PC-9 (cell line): ENCODE measurements around the gene NFKBIB. TPM values are rescaled to one million over a fixed set of nuclear protein-coding genes. Genes with fewer than 3 reads are reported as not detected.
"Not testable (repeated sequence)": the region's sequence is repeated elsewhere in the genome, so short reads cannot be mapped to it uniquely, and the experiment has no call there.

Experiments used
- BruUV-seq: library from RNA; stranded (reverse); fragments of 400-500 nt; replicated peaks from 2 replicates; lab custom pipeline; 2021; lab: Mats Ljungman, UMichigan
- CTCF ChIA-PET: fragments of 300-600 bp; sonication (Branson Sonifier 250); formaldehyde crosslinking; loops from one replicate; lab custom pipeline; 2022; ENCODE audit warnings: antibody characterized with exemption; lab: Charles Lee
- POLR2A ChIA-PET: fragments of 300-600 bp; sonication (Branson Sonifier 250); formaldehyde crosslinking; loops from one replicate; lab custom pipeline; 2022; ENCODE audit warnings: antibody characterized with exemption; ENCODE audit not compliant: unreplicated experiment; lab: Charles Lee
- DNase-seq, 2 experiments: peaks; one replicate each; pipeline versions ENCODE4 v3.0.0 to v3.0.0-alpha.2; 2015 to 2022; ENCODE audit warnings: mixed read lengths in 1 of 2
- H2AFZ ChIP-seq: fragments of 200-600 bp; sonication (generic); 2 replicates; pipeline ENCODE4 v1.8.1; 2017; ENCODE audit warnings: antibody characterized with exemption
- H3F3A ChIP-seq: fragments of 200-600 bp; sonication (generic); 2 replicates; pipeline ENCODE4 v1.8.1; 2017; ENCODE audit warnings: antibody characterized with exemption, mild to moderate bottlenecking, low read depth; ENCODE audit not compliant: insufficient read depth
- H3K27ac ChIP-seq: fragments of 200-600 bp; sonication (generic); 2 replicates; pipeline ENCODE4 v1.6.1; 2016; ENCODE audit warnings: mixed run types
- H3K27me3 ChIP-seq: fragments of 200-600 bp; sonication (generic); 2 replicates; pipeline ENCODE4 v1.6.1; 2016; ENCODE audit warnings: low read depth, mixed run types; ENCODE audit not compliant: insufficient read depth
- H3K36me3 ChIP-seq: fragments of 200-600 bp; sonication (generic); 2 replicates; pipeline ENCODE4 v1.6.1; 2016; ENCODE audit warnings: low read depth, mixed run types
- H3K4me1 ChIP-seq: fragments of 200-600 bp; sonication (generic); replicated peaks from 2 replicates; pipeline ENCODE4 v1.6.1; 2016; ENCODE audit warnings: mixed run types; ENCODE audit not compliant: insufficient read depth
- H3K4me2 ChIP-seq: fragments of 200-600 bp; sonication (generic); 2 replicates; pipeline ENCODE4 v1.6.1; 2017; ENCODE audit warnings: mixed run types
- H3K4me3 ChIP-seq: fragments of 200-600 bp; sonication (generic); 2 replicates; pipeline ENCODE4 v1.6.1; 2016; ENCODE audit warnings: mixed run types
- H3K79me2 ChIP-seq: fragments of 200-600 bp; sonication (generic); 2 replicates; pipeline ENCODE4 v1.6.1; 2017; ENCODE audit warnings: low read depth, mixed run types
- H3K9me2 ChIP-seq: fragments of 200-600 bp; sonication (generic); 2 replicates; pipeline ENCODE4 v1.8.1; 2017; ENCODE audit warnings: mild to moderate bottlenecking; ENCODE audit not compliant: insufficient read depth
- H3K9me3 ChIP-seq: fragments of 200-600 bp; sonication (generic); 2 replicates; pipeline ENCODE4 v1.8.1; 2016; ENCODE audit warnings: low read depth; ENCODE audit not compliant: insufficient read depth
- H4K20me1 ChIP-seq: fragments of 200-600 bp; sonication (generic); 2 replicates; pipeline ENCODE4 v1.8.1; 2017; ENCODE audit not compliant: insufficient read depth
- CTCF ChIP-seq: fragments of 200-600 bp; sonication (generic); conservative IDR thresholded peaks from 2 replicates; pipeline ENCODE4 v1.6.1; 2017; ENCODE audit warnings: mixed run types, antibody characterized with exemption, mild to moderate bottlenecking, moderate library complexity
- EZH2 ChIP-seq: fragments of 200-600 bp; sonication (generic); IDR thresholded peaks from 2 replicates; pipeline ENCODE4 v1.8.0; 2017; ENCODE audit warnings: antibody characterized with exemption, low read depth
- intact Hi-C: fragments of 100-400 bp; cut with micrococcal nuclease; formaldehyde crosslinking; loops from one replicate; pipeline ENCODE4 v1.10.0; 2022; ENCODE audit not compliant: unreplicated experiment
- total RNA-seq: library from RNA; stranded (reverse); gene quantifications from 2 replicates; pipeline ENCODE4 v1.2.3, GENCODE V29; 2021

The NFKBIB gene
- total RNA-seq, 1 experiment from 2014 or later: 21.6 TPM

- BruUV-seq: no TSS peak
These were observed 18.7 kb upstream of the NFKBIB start for GRCh38 chr19:38880882-38881609.

DNA sequence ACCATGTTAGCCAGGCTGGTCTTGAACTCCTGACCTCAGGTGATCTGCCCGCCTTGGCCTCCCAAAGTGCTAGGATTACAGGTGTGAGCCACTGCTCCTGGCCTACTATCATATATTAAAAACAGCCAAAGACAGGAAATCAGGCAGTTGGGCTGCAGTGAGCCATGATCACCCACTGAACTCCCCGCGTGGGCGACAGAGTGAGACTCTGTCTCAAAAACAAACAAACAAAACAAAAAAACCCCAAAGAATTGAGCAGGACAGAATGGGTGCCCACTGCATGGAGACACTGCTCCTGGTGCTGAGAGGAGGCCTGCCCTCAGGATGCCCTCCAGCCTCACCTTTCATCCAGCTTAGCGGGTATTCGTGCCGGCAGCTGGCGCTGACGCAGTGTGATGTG is 16.5 kb upstream of the NFKBIB start:
- TF ChIP-seq CTCF (no peak), EZH2 (no peak)
- H3K4me3 ChIP-seq: no peak overlapping the region
- no peaks in the 10 kb centered on the region for H3K9me2 ChIP-seq
- intact Hi-C loops: no loop called here
- H3K79me2 ChIP-seq: no peaks in the 10 kb centered on the region
- ChIA-PET POLR2A (no interaction called here), CTCF (no interaction called here)
- H3K36me3 ChIP-seq: no peaks in the 10 kb centered on the region
- H3K27me3 ChIP-seq: no peaks in the 10 kb centered on the region
- peaks cover under 1% of the 10 kb centered on the region; the same call in 1 of the 2 replicates for H3K4me1 ChIP-seq
- peaks cover 7% of the 10 kb centered on the region for H3F3A ChIP-seq
- H2AFZ ChIP-seq: no peak overlapping the region
- H3K9me3 ChIP-seq: no peaks in the 10 kb centered on the region
- no peak overlapping the region for H3K4me2 ChIP-seq
- H4K20me1 ChIP-seq: no peaks in the 10 kb centered on the region
- DNase-seq: no peak
- H3K27ac ChIP-seq: no peak overlapping the region
- no TSS peak for BruUV-seq

More at GRCh38 chr19:38880882-38881609, 18.7 kb upstream of the NFKBIB start:
- H2AFZ ChIP-seq: no peak overlapping the region
- no peaks in the 10 kb centered on the region for H3K27me3 ChIP-seq
- intact Hi-C loops: no loop called here
- no peak for DNase-seq
- no peak overlapping the region for H3K27ac ChIP-seq
- 0 out of 2 replicates have a peak, but pooled peaks cover 3% of the 10 kb centered on the region for H3F3A ChIP-seq
- no peaks in the 10 kb centered on the region for H4K20me1 ChIP-seq
- TF ChIP-seq EZH2 (no peak), CTCF (no peak)
- ChIA-PET POLR2A (no interaction called here), CTCF (no interaction called here)
- H3K9me2 ChIP-seq: no peaks in the 10 kb centered on the region
- no peak overlapping the region for H3K4me2 ChIP-seq
- peaks cover 22% of the 10 kb centered on the region for H3K4me1 ChIP-seq
- H3K36me3 ChIP-seq: no peaks in the 10 kb centered on the region
- no peaks in the 10 kb centered on the region for H3K79me2 ChIP-seq
- H3K9me3 ChIP-seq: no peaks in the 10 kb centered on the region
- no peak overlapping the region for H3K4me3 ChIP-seq

DNA sequence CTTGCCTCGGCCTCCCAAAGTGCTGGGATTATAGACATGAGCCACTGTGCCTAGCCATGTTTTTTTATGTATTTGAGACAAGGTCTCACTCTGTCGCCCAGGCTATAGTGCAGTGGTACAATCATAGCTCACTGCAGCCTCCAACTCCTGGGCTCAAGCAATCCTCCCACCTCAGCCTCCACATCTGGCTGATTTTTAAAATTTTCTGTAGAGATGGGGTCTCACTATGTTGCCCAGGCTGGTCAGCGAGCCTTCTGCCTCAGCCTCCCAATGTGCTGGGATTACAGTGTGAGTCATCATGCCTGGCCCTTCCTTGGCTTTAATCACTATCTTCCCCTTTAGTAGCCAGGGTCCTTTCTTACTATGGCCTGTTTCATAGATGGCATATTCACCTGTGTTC is 15.1 kb upstream of the NFKBIB start:
- H2AFZ ChIP-seq, H3K27me3 ChIP-seq, H3F3A ChIP-seq, H3K4me2 ChIP-seq, H4K20me1 ChIP-seq, H3K36me3 ChIP-seq, BruUV-seq, H3K4me3 ChIP-seq, H3K79me2 ChIP-seq, H3K9me2 ChIP-seq, DNase-seq, H3K4me1 ChIP-seq, H3K9me3 ChIP-seq, H3K27ac ChIP-seq, intact Hi-C loops: not testable (repeated sequence)
- POLR2A ChIA-PET: interaction anchor here (0.6 kb wide), 1 partner anchor 15 kb away, joined by 4 read pairs; the partner anchor contains the start of gene NFKBIB
- CTCF ChIA-PET: interaction anchor here (0.7 kb wide), 2 partner anchors 341 to 832 kb away, joined by 3 to 5 read pairs; no protein-coding TSS in a partner anchor
